PFSK-1 (cell line): ENCODE results near the gene FAM151A.

Source experiments
- REST ChIP-seq, 2 experiments: IDR thresholded peaks; 2 replicates each; pipeline versions ENCODE4 v1.6.1 to v1.8.0; 2011 to 2012; ENCODE audit warnings: low read depth in 2 of 2, low read length in 2 of 2, control low read depth in 1 of 2, inconsistent platforms in 1 of 2, mild to moderate bottlenecking in 1 of 2, moderate library complexity in 1 of 2; ENCODE audit not compliant: insufficient read depth in 1 of 2
- TAF1 ChIP-seq: IDR thresholded peaks from 2 replicates; pipeline ENCODE4 v1.6.1; 2012; ENCODE audit warnings: low read length, control low read depth, borderline replicate concordance; ENCODE audit not compliant: insufficient read depth

GRCh38 chr1:54569339-54569738, 54.0 kb downstream of the FAM151A start:
- no peak for TF ChIP-seq TAF1
- TF ChIP-seq REST (IDR thresholded peaks at IDR 0.05; ENCODE audit: insufficient read depth in 1 of 2, low read depth in 2 of 2, low read length in 2 of 2) = no peak
